HepG2 (cell line): ENCODE measurements around the gene LCLAT1. TPM values are rescaled to one million over a fixed set of nuclear protein-coding genes. Genes with fewer than 3 reads are reported as not detected.
A peak's percentile ranks its signal among the peaks of the same experiment; 100 is the strongest.

Source experiments
- GABPB1 ChIP-seq: IDR thresholded peaks from 2 replicates; pipeline ENCODE4 v1.6.1; 2016; ENCODE audit warnings: mild to moderate bottlenecking, missing genetic modification reagents, moderate library complexity, missing compliant biosample characterization
- JUNB ChIP-seq: sonication (generic); formaldehyde crosslinking; IDR thresholded peaks from 2 replicates; pipeline ENCODE4 v1.8.0; 2022; ENCODE audit warnings: missing genetic modification reagents, mild to moderate bottlenecking, borderline replicate concordance
- NFE2L2 ChIP-seq: fragments of 150-350 bp; IDR thresholded peaks from 2 replicates; pipeline ENCODE4 v1.6.1; 2014; ENCODE audit warnings: low read length
- POGZ ChIP-seq: sonication (generic); formaldehyde crosslinking; IDR thresholded peaks from 2 replicates; pipeline ENCODE4 v1.4.0; 2020; ENCODE audit warnings: mild to moderate bottlenecking, missing genetic modification reagents
- RFXAP ChIP-seq: sonication (generic); formaldehyde crosslinking; IDR thresholded peaks from 2 replicates; pipeline ENCODE4 v1.4.0; 2020; ENCODE audit warnings: missing genetic modification reagents, borderline replicate concordance
- ZBTB3 ChIP-seq: sonication (generic); formaldehyde crosslinking; IDR thresholded peaks from 2 replicates; pipeline ENCODE4 v1.4.0; 2020; ENCODE audit warnings: low read depth, mild to moderate bottlenecking, moderate library complexity, missing genetic modification reagents, borderline replicate concordance
- ZFP82 ChIP-seq: sonication (generic); formaldehyde crosslinking; IDR thresholded peaks from 2 replicates; pipeline ENCODE4 v1.5.1; 2020; ENCODE audit warnings: mild to moderate bottlenecking, missing genetic modification reagents, borderline replicate concordance
- ZNF225 ChIP-seq: sonication (generic); formaldehyde crosslinking; IDR thresholded peaks from 2 replicates; pipeline ENCODE4 v1.4.0; 2020; ENCODE audit warnings: mild to moderate bottlenecking, missing genetic modification reagents
- polyA plus RNA-seq, 8 experiments: library from polyadenylated mRNA; depleted of rRNA in 3 of 8; stranded (reverse) in 7 of 8; unstranded in 1 of 8; fragments of >200 nt; fragmentation: Illumina TruSeq in 4 of 8; extraction: Trizol in 4 of 8; gene quantifications; 2 replicates each; pipeline versions ENCODE4 v1.2.1 to v1.2.3, GENCODE V29; 2011 to 2016; ENCODE audit warnings: low read depth in 4 of 8, missing spikeins in 1 of 8, mixed read lengths in 1 of 8; ENCODE audit not compliant: insufficient read depth in 1 of 8
- total RNA-seq, 5 experiments: library from RNA; depleted of rRNA; stranded (reverse); fragments of >200 nt; fragmentation: Illumina TruSeq; extraction: Trizol; gene quantifications; 2 replicates each; pipeline ENCODE4 v1.2.3, GENCODE V29; 2016; ENCODE audit warnings: low read depth in 1 of 5
- TF ChIP-seq, protein P1 (sequence below): sonication (generic); formaldehyde crosslinking; IDR thresholded peaks from 2 replicates; pipeline ENCODE4 v1.8.1; 2022; ENCODE audit warnings: mild to moderate bottlenecking, missing genetic modification reagents
- TF ChIP-seq, protein P2 (sequence below): IDR thresholded peaks from 2 replicates; pipeline ENCODE4 v1.6.1; 2016; ENCODE audit warnings: low read depth
- TF ChIP-seq, protein P3 (sequence below): sonication (generic); formaldehyde crosslinking; IDR thresholded peaks from 2 replicates; pipeline ENCODE4 v1.4.0; 2020; ENCODE audit warnings: missing genetic modification reagents, borderline replicate concordance
- TF ChIP-seq, protein P4 (sequence below): sonication (generic); formaldehyde crosslinking; IDR thresholded peaks from 2 replicates; pipeline ENCODE4 v1.5.0; 2020; ENCODE audit warnings: missing genetic modification reagents, mild to moderate bottlenecking, borderline replicate concordance
- TF ChIP-seq, protein P5 (sequence below): IDR thresholded peaks from 2 replicates; pipeline ENCODE4 v1.4.0; 2020; ENCODE audit warnings: mild to moderate bottlenecking, missing genetic modification reagents
- TF ChIP-seq, protein P6 (sequence below): sonication (generic); formaldehyde crosslinking; IDR thresholded peaks from 2 replicates; pipeline ENCODE4 v1.8.0; 2022; ENCODE audit warnings: mild to moderate bottlenecking, missing genetic modification reagents

The LCLAT1 gene
- total and polyA plus RNA-seq, 2 of the 13 experiments (the other 11 are each of a cell fraction or from before 2014, with no cell fraction given), result 18.0 to 28.0 TPM

DNA sequence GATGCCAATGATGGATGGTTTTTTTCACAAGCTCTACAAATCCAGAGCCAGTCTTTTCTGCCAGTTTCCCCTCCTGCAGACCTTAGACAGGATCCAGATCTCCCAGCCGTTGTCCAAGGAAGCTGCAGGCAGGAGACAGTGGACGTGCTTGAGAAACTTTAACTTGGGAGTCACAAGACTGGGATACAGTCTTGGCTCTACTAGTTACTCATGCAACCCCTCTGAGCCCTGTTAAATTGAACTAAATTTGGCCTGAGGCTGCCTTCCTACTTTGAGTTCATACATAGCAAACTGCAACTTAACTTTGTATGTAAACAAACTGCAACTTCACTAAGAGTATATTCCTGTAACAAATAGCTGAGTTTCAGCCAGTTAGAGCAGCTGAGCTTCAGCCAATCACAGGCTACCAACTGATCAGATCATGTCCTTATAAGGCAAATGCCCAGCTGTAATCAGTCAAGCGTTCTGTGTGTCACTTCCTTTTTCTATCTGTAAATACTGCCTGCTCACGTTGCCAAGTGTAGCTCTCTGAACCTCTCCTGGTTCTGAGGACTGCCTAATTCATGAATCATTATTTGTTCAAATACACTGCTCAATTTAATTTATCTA is 219.3 kb downstream of the LCLAT1 start (continued):
- TF ChIP-seq, protein P1, sequence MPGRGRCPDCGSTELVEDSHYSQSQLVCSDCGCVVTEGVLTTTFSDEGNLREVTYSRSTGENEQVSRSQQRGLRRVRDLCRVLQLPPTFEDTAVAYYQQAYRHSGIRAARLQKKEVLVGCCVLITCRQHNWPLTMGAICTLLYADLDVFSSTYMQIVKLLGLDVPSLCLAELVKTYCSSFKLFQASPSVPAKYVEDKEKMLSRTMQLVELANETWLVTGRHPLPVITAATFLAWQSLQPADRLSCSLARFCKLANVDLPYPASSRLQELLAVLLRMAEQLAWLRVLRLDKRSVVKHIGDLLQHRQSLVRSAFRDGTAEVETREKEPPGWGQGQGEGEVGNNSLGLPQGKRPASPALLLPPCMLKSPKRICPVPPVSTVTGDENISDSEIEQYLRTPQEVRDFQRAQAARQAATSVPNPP (CRISPR knock-in tag), result no peak
- TF ChIP-seq, protein P2, sequence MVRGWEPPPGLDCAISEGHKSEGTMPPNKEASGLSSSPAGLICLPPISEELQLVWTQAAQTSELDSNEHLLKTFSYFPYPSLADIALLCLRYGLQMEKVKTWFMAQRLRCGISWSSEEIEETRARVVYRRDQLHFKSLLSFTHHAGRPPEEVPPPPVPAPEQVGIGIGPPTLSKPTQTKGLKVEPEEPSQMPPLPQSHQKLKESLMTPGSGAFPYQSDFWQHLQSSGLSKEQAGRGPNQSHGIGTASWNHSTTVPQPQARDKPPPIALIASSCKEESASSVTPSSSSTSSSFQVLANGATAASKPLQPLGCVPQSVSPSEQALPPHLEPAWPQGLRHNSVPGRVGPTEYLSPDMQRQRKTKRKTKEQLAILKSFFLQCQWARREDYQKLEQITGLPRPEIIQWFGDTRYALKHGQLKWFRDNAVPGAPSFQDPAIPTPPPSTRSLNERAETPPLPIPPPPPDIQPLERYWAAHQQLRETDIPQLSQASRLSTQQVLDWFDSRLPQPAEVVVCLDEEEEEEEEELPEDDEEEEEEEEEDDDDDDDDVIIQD (CRISPR knock-in tag), result peak; percentile 71; the same call in 1 of the 2 replicates
- TF ChIP-seq ZFP82 (CRISPR knock-in tag) (no peak), POGZ (CRISPR knock-in tag) (no peak), JUNB (CRISPR knock-in tag) (no peak), ZBTB3 (CRISPR knock-in tag) (no peak), NFE2L2 (no peak), GABPB1 (CRISPR knock-in tag) (peak; percentile 65), ZNF225 (CRISPR knock-in tag) (no peak), RFXAP (no peak)
- TF ChIP-seq, protein P3, sequence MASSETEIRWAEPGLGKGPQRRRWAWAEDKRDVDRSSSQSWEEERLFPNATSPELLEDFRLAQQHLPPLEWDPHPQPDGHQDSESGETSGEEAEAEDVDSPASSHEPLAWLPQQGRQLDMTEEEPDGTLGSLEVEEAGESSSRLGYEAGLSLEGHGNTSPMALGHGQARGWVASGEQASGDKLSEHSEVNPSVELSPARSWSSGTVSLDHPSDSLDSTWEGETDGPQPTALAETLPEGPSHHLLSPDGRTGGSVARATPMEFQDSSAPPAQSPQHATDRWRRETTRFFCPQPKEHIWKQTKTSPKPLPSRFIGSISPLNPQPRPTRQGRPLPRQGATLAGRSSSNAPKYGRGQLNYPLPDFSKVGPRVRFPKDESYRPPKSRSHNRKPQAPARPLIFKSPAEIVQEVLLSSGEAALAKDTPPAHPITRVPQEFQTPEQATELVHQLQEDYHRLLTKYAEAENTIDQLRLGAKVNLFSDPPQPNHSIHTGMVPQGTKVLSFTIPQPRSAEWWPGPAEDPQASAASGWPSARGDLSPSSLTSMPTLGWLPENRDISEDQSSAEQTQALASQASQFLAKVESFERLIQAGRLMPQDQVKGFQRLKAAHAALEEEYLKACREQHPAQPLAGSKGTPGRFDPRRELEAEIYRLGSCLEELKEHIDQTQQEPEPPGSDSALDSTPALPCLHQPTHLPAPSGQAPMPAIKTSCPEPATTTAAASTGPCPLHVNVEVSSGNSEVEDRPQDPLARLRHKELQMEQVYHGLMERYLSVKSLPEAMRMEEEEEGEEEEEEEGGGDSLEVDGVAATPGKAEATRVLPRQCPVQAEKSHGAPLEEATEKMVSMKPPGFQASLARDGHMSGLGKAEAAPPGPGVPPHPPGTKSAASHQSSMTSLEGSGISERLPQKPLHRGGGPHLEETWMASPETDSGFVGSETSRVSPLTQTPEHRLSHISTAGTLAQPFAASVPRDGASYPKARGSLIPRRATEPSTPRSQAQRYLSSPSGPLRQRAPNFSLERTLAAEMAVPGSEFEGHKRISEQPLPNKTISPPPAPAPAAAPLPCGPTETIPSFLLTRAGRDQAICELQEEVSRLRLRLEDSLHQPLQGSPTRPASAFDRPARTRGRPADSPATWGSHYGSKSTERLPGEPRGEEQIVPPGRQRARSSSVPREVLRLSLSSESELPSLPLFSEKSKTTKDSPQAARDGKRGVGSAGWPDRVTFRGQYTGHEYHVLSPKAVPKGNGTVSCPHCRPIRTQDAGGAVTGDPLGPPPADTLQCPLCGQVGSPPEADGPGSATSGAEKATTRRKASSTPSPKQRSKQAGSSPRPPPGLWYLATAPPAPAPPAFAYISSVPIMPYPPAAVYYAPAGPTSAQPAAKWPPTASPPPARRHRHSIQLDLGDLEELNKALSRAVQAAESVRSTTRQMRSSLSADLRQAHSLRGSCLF, result no peak
- TF ChIP-seq, protein P4, sequence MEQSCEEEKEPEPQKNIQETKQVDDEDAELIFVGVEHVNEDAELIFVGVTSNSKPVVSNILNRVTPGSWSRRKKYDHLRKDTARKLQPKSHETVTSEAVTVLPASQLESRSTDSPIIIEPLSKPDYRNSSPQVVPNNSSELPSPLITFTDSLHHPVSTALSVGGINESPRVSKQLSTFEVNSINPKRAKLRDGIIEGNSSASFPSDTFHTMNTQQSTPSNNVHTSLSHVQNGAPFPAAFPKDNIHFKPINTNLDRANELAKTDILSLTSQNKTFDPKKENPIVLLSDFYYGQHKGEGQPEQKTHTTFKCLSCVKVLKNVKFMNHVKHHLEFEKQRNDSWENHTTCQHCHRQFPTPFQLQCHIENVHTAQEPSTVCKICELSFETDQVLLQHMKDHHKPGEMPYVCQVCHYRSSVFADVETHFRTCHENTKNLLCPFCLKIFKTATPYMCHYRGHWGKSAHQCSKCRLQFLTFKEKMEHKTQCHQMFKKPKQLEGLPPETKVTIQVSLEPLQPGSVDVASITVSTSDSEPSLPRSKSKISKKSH (CRISPR knock-in tag), result no peak
- TF ChIP-seq, protein P5, sequence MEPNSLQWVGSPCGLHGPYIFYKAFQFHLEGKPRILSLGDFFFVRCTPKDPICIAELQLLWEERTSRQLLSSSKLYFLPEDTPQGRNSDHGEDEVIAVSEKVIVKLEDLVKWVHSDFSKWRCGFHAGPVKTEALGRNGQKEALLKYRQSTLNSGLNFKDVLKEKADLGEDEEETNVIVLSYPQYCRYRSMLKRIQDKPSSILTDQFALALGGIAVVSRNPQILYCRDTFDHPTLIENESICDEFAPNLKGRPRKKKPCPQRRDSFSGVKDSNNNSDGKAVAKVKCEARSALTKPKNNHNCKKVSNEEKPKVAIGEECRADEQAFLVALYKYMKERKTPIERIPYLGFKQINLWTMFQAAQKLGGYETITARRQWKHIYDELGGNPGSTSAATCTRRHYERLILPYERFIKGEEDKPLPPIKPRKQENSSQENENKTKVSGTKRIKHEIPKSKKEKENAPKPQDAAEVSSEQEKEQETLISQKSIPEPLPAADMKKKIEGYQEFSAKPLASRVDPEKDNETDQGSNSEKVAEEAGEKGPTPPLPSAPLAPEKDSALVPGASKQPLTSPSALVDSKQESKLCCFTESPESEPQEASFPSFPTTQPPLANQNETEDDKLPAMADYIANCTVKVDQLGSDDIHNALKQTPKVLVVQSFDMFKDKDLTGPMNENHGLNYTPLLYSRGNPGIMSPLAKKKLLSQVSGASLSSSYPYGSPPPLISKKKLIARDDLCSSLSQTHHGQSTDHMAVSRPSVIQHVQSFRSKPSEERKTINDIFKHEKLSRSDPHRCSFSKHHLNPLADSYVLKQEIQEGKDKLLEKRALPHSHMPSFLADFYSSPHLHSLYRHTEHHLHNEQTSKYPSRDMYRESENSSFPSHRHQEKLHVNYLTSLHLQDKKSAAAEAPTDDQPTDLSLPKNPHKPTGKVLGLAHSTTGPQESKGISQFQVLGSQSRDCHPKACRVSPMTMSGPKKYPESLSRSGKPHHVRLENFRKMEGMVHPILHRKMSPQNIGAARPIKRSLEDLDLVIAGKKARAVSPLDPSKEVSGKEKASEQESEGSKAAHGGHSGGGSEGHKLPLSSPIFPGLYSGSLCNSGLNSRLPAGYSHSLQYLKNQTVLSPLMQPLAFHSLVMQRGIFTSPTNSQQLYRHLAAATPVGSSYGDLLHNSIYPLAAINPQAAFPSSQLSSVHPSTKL, result no peak
- TF ChIP-seq, protein P6, sequence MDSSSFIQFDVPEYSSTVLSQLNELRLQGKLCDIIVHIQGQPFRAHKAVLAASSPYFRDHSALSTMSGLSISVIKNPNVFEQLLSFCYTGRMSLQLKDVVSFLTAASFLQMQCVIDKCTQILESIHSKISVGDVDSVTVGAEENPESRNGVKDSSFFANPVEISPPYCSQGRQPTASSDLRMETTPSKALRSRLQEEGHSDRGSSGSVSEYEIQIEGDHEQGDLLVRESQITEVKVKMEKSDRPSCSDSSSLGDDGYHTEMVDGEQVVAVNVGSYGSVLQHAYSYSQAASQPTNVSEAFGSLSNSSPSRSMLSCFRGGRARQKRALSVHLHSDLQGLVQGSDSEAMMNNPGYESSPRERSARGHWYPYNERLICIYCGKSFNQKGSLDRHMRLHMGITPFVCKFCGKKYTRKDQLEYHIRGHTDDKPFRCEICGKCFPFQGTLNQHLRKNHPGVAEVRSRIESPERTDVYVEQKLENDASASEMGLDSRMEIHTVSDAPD (CRISPR knock-in tag), result no peak
